SKM-1 treated with dmso at 0.1 percent for 144 hours (cell line): ENCODE results near the gene TBCD.

Source experiments
- DNase-seq: peaks from one replicate; lab custom pipeline; 2025; ENCODE audit not compliant: unreplicated experiment; lab: John Stamatoyannopoulos, UW

Gene TBCD

DNA sequence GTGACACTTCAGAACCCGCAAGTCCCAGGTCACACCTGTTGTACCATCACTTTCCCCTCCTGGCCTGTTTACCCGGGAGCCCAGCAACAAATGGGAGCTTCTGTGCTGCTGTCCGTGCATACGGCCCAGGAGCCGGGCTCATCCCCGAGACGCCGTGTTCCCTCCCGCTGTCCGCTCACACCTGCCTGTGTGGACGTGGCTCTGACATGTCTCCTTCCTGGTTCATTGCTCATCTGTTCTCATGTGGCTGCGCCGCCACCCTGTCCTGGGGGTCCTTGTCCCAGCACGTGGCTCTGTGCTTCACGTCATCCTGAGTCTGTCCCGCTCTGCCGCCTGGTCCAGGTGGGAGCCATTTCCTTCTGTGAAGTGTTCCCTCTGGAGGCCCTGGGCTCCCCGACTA is 37.9 kb downstream of the TBCD start:
- DNase-seq = no peak

DNA sequence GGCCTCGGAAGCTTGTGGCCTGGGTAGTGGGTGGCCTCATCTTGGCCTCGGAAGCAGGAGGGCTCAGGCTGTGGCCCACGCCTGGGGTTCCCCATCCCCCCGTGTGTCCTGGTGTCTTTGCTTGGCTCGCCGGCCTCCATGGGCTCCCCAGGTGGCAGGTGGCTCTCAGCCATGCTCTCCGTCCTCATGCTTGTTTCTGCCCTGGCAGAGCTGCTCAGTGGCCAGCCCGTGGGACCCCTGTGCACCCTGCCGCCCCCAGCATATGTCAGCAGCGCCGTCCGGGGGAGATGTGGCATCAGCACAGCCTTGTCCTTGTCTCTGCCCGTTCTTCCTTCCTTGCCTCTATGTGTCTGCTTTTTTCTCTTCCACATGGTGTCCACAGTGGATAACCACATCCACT is 38.5 kb downstream of the TBCD start:
- DNase-seq = no peak

DNA sequence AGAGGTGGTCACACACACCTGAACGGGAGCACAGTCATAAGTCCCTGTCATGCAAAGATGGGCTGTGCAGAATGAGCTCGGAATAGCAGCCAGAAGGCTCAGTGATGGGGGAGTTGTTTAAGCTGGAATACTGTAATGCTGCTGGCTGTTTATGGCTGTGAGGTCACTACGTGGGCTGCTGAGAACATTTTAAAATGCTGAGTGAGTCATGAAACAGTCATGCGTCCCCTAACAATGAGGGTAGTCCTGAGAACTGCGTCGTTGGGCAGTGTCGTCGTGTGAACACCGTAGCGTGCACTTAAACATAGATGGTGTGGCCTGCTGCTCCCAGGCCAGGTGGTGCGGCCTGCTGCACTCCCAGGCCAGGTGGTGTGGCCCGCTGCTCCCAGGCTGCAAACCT is 39.7 kb downstream of the TBCD start:
- DNase-seq = no peak

DNA sequence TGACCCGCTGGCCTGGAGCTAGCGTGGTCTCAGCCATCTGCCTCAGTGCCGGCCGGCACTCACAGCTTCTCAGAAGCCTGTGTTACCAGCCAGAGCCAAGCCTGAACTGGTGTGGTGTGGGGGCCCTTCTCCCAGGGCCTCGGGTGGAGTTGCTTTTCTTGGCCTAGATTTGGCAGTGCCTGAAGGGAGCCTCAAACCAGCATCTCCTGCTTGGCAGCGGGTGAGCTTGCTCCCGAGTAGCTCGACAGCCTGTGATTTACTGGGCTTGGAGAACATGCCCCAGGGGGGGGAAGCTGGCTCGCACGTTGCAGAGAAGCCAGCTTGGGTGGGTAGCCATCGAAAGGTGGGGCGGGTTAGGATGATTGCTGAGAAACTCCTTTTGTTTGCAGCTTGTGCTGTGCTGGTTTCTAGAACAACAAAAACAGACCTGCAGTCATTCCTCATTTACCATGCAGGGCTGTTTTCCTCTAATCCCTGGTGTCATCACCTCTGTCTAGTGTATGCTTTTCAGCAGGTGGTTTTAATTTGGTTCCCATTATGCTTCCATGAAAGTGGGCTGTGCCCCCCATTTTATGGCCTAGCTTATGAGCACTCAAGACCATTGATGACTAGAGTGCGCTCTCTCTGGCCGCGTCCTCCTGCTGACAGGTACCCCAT is 42.2 kb downstream of the TBCD start:
- DNase-seq = no peak

DNA sequence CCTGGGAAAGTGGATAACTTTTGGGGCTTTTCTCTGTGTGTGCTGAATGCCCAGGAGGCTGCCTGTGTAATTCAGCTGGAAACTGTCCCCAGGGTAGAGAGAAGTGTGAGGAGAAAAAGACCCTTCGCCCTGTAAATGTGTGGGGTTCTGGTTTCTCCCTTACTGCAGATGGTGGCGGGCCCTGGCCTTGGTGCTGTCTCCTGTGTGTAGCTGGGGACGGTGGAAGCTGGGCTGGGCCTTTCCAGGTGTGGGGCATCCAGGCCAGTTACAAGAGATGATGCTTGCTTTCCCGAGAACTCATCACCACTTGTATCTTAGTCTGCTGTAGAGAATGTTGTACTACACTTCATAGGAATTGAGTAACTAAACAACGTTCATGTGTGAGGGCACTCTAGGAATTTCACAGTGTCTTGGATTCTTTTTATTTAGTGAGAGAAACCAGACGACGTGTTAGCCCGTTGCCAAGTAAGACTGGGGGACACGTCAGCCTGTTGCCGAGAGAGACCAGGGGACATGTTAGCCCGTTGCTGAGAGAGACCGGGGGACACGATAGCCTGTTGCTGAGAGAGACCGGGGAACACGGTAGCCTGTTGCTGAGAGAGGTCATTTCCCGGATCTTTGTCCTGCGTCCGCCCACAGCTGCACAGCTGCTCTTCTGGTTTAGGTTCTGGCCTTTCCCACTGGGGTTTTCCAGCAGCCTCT is 43.1 kb downstream of the TBCD start:
- no peak for DNase-seq

DNA sequence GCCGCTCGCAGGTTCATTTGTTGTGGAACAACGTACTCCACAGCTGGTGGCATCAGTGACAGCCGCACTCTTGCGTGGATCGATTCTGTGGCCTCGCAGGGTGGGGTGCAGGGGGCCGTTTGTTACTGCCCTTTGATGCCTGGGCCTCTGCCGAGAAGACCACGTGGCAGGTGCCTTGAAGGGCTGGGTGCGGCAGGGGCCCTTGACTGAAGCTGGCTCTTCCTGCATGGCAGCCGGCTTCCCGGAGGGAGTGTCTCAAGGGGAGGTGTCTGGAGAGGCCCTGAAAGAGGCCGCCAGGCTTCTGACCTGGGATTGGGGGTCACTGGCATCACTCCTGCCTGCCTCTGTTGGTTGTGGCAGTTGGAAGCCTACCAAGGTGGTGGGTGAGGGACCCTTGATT is 43.8 kb downstream of the TBCD start:
- no peak for DNase-seq

DNA sequence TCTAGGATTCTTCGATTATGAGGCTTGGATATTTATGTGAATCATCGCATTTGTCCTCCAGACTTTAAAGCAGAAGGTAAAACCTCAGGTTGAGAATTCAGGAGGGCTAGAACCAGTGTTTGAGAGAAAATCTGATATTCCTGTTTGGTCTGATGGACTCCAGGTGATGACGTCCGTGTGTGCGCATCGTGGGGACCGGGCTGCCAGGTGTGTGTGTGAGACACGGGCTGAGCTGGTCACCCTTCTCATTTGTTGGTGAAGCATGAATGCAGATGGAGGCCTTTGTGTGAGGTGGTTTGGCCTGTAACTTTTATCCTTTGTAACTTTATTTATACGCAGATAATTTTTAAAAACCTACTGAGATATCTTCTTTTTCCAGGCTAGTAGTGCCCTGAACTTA is 45.2 kb downstream of the TBCD start:
- no peak for DNase-seq

DNA sequence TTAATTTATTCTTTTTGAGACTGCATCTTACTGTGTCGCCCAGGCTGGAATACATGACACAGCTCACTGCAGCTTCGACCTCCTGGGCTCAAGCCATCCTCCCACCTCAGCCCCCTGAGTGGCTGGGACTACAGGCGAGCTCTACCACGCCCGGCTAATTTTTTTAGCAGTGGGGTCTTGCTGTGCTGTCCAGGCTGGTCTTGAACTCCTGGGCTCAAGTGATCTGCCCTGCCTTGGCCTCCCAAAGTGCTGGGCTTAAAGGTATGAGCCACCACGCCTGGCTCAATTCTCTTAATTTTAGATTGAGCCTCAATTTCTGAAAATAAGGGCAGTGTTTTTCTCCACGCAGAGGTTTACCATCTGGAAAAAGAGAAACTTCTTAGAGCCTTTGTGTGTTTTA is 46.9 kb downstream of the TBCD start:
- DNase-seq = no peak

DNA sequence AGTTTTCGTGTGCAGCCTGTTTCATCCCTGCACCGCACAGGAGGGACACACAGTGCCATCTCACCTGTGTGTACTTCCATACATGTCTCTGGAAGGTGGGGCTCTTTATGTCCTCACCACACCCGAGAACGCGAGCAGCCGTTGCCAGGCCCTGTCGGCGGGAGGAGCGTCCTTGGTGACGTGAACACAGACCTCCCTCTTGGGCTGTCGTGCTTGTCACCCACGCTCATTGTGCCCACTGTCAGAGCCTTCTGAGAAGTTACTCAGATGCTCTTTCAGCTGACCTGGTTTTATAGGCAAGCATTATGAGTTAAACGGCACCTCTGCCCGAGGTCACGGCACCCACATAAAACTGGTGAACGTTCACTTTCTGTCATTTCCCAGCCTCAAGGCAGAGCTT is 47.7 kb downstream of the TBCD start:
- DNase-seq = no peak

DNA sequence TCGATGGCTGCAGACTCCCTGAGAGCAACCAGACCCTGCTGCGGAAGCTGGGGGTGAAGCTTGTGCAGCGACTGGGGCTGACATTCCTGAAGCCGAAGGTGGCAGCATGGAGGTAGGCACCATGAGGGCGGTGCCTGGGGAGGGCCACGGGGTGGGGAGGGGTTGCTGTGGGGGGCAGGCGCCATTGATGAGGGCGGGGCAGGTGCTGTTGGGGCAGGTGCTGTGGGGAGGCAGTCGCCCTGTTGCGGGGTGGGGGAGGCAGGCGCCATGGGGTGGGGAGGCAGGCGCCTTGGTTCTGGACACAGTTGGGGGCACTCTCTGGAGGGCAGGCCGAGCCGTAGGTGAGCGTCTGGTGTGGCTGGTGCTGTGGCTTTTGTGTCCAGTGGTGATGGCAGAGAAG is 49.0 kb downstream of the TBCD start:
- DNase-seq = no peak

DNA sequence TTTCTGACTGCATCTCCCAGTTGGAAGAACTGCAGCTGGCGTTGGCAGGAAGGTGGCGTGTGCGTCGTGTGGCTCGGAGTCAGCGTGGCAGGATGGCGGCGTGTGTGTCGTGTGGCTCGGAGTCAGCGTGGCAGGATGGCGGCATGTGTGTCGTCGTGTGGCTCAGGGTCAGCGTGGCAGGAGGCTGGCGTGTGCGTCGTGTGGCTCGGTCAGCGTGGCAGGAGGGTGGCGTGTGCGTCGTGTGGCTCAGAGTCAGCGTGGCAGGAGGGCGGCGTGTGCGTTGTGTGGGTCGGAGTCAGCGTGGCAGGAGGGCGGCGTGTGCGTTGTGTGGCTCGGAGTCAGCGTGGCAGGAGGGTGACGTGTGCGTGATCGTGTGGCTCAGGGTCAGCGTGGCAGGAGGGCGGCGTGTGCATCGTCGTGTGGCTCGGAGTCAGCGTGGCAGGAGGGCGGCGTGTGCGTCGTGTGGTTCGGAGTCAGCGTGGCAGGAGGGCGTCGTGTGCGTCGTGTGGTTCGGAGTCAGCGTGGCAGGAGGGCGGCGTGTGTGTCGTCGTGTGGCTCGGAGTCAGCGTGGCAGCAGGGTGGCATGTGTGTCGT is 49.6 kb downstream of the TBCD start:
- no peak for DNase-seq

DNA sequence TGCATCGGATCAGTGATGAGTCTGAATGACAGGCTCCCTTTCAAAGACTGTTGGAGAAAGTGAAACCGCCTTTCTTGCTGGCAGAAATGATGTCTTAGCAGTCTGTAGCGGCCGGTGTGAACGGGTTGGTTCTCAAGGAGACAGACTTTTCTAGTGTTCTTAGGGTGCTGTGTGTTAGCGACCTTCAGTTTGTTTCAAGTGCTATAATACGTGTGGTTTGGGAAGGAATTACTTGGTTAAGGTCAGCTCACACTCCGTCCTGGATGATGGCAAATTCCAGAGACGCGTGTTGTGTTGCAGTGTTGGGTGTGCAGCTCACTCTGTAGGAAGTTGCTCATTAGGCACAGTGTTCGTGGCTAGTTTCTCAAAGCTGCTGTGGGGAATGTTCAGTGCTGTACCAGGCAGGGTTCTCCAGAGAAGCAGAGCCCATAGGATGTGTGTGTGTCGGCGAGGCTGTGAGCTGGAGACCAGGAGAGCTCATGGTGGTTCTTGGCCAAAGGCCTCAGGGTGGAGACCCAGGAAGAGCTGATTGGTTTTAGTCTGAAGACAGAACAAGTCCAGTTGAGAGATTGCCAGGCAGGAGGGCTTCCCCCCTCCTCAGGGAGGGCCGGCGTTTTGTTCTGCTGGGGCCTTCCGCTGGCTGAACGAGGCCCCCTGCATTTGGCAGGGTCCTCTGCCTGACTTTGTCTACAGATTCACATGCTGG is 50.4 kb downstream of the TBCD start:
- no peak for DNase-seq

DNA sequence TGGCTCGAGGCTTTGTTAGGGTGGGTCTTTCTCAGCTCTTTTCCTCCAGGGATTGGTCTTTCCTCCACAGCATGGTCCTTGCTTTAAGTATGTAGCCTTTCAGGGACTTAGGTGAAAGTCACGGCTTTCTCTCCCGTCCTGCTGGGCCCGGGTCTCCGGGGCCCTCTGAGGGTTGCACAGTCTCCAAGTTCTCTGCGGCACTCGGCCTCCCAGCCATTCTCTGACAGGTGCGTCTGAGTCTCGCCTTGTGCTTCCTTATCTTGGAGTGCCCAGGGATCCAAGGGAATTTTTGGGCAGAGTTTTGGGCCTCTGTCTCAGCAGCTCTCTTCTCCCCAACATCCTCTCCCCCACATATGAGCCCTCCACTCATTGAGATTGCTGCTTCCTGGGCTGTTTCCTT is 51.3 kb downstream of the TBCD start:
- DNase-seq = no peak

DNA sequence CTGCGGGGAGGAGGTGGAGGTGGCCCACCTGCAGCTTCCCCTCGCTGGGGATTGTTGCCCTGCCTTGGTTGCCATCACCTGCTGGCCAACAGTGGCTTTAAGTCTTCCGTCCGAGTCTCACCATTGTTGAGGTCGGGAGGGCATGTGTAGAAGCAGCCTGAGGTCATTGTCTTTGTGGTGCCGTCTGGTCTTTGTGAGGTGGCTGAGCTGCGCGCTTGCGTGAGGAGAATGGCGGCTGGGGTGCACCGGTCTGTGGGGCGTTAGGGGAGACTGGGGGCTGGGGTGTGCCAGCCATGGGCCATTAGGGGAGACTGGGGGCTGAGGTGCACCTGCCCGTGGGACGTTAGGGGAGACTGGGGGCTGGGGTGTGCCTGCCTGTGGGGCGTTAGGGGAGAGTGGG is 51.7 kb downstream of the TBCD start:
- no peak for DNase-seq

DNA sequence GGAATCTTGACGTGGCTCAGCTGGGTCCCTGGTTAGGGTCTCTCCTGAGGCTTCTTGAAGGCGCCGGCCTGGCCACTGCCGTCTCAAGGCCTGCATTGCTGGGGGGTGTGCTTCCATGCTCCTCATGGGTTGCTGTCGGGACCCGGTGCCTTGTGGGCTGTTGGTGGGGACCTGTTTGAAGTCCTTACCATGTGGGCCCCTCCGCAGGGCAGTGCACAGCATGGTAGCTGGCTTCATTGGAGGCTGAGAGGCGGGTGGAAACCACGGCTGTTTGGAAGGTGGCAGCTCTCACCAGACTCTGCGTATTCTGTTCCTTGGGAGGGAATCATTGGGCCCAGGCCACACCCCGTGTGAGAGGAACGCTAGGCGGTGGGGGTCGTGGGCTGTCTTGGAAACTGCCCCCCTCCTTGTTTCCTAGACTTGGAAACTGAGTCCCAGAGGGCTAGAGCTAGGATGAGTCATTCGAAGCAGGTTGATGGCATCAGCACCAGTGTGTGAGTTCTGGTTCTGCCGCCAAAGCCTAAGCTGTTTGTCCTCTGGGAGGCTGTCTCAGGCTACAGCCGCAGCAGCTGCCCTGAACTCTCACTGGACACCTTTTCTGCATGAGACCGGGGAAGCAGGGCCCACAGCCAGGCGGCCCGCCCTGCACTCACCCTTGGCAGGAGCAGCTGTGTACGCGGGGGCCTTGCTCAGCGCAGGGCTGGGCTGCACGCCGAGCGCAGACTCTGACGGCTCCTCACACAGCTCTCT is 52.8 kb downstream of the TBCD start:
- no peak for DNase-seq

DNA sequence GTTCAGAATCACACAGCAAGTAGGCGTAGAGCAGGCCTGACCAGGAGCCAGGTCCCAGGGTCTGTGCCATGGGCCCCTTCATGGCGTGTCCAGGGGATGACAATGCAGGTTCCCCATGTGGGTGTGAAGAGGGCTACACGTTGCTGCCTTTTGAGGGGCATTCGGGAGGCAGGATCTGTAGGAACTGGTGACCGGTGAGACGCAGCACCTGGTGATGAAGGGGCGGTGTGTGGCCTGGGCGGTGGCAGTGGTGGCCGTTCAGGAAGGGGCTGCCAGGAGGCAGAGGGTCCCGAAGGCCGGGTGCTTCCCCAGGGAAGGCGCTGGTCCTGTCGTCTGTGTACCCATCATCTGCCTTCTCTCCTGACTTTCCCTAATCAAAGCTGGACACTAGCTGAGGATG is 53.4 kb downstream of the TBCD start:
- no peak for DNase-seq

DNA sequence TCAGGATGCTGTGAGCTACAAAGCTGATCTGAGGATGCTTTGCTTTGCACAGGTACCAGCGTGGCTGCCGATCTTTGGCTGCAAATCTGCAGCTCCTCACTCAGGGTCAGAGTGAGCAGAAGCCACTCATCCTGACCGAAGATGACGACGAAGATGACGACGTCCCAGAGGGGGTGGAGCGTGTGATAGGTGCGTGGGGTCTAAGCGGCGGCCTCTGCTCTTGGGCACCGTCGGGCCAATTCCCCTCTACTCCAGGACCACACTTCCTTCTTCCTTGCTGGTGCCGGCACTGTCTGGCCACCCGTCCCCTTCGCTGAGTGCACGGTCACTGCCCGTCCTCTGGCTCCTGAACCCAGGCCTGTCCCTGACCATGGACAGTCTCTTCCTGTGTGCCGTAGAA is 54.0 kb downstream of the TBCD start:
- no peak for DNase-seq

DNA sequence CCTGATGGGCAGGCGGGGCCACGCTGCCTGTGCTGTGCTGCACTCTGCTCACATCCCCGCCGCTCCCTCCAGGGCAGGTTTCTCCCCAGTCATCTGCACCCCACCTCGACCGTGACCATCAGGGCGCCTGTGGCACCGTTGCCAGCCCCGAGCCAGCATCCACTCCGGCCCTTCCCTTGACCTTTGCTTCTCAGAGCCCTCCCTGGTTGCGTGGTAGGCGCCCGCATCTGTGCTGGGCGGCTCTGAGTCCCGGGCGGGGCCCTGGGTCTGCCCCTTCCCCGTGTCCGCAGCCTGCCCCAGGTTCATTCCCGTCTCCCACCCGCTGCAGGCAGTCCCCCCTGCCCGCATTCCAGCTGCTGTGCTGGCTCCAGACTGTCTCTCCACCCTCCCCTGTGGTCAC is 54.8 kb downstream of the TBCD start:
- no peak for DNase-seq

DNA sequence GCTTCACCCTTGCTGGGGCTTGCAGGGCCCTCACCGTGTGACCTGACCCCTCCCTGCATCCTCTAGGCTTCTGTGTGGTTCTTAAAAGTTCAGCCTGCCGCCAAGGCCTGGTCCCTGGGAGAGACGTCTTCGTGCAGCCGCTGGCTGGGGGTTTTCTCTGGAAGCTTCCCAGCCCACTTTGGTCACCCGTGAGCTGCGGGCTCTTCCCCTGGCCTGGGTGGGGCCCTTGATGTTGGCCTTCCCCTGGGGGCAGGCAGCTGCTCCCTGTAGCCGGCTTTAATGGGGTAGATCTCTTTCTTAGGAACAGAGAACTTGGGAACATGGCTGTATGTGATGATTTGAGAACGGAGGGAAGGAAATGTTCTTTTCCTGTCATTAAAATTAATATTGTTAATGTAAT is 55.2 kb downstream of the TBCD start:
- no peak for DNase-seq

DNA sequence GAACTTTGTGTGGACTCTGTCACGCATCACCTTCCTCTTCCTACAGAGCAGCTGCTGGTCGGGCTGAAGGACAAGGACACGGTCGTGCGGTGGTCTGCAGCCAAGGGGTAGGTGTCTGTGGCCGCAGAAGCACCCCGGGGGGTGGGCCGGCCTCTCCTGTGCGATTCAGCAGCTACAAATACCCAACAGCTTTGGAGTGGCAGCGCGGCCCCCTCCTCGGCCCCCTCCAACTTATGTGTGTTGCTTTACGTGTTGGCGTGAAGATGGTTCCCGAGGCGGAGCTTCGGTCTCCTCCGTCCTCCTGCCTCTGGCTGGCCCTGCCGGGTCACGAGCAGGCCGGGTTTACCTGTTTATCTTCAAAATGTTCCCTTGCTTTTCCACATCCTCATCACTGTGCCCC is 55.7 kb downstream of the TBCD start:
- DNase-seq = no peak

DNA sequence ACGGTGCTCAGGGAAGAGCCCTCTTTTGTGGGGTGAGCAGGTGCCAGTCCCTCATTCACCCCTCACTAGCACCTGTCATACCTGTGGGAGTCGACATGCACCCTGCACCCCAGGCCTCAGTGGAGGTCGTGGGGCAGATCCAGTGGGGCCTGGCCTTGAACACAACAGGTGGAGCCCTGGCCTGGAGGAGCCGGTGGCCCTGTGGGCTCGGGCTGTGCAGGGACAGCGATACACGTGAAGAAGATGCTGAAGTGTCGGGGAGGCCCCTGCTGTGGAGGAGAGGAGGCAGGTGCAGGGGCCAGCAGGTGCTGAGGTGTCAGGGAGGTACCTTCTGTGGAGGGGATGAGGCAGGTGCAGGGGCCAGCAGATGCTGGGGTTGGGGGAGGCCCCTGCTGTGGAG is 56.1 kb downstream of the TBCD start:
- DNase-seq = no peak
